Measurements from ENCODE around the gene C13orf46. TPM values are rescaled to one million over a fixed set of nuclear protein-coding genes. Genes with fewer than 3 reads are reported as not detected.
A peak's percentile ranks its signal among the peaks of the same experiment; 100 is the strongest.

C13orf46 gene
- total RNA-seq, 2 experiments from 2014 or later = 0.21 TPM; not detected in 1

GRCh38 chr13:113951246-113951999, 22.5 kb downstream of the C13orf46 start:
- H3K27ac ChIP-seq (ENCODE audit: low read depth, low read length, poor library complexity, severe bottlenecking) = no peak overlapping the region
- H3K4me3 ChIP-seq (ENCODE audit: low read depth, low read length, poor library complexity, severe bottlenecking) = no peak overlapping the region
- no peak overlapping the region for H3K4me2 ChIP-seq (ENCODE audit: low read length)
- no peaks in the 10 kb centered on the region for H3K9me3 ChIP-seq (ENCODE audit: low read length)
- no peaks in the 10 kb centered on the region for H3K36me3 ChIP-seq (ENCODE audit: insufficient read depth, low read length)
- no peaks in the 10 kb centered on the region for H3K79me2 ChIP-seq (ENCODE audit: insufficient read depth, low read depth, low read length)
- peak; percentile 39 for DNase-seq (ENCODE audit: low spot score)
- H4K20me1 ChIP-seq (ENCODE audit: insufficient read depth, low read length) = no peaks in the 10 kb centered on the region
- ChIA-PET POLR2A (no interaction called here), CTCF (ENCODE audit: unreplicated experiment) (no interaction called here)
- intact Hi-C loops (cut with micrococcal nuclease; ENCODE audit: unreplicated experiment) = loop anchor here (2.0 kb wide), 1 partner anchor 275 kb away; no protein-coding TSS in a partner anchor
- H3K9me2 ChIP-seq (ENCODE audit: insufficient read depth, low read length) = no peaks in the 10 kb centered on the region
- no TSS peak for BruUV-seq (replicated peaks)
- no peak overlapping the region for H2AFZ ChIP-seq (ENCODE audit: low read length)
- H3K4me1 ChIP-seq (ENCODE audit: insufficient read depth, low read length, poor library complexity, severe bottlenecking) = no peaks in the 10 kb centered on the region
- TF ChIP-seq, protein P1, sequence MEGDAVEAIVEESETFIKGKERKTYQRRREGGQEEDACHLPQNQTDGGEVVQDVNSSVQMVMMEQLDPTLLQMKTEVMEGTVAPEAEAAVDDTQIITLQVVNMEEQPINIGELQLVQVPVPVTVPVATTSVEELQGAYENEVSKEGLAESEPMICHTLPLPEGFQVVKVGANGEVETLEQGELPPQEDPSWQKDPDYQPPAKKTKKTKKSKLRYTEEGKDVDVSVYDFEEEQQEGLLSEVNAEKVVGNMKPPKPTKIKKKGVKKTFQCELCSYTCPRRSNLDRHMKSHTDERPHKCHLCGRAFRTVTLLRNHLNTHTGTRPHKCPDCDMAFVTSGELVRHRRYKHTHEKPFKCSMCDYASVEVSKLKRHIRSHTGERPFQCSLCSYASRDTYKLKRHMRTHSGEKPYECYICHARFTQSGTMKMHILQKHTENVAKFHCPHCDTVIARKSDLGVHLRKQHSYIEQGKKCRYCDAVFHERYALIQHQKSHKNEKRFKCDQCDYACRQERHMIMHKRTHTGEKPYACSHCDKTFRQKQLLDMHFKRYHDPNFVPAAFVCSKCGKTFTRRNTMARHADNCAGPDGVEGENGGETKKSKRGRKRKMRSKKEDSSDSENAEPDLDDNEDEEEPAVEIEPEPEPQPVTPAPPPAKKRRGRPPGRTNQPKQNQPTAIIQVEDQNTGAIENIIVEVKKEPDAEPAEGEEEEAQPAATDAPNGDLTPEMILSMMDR (conservative IDR thresholded peaks at IDR 0.05; ENCODE audit: low read length) = peak; percentile 64; the same call in 1 of the 2 replicates
- TF ChIP-seq EZH2phosphoT487 (IDR thresholded peaks at IDR 0.05; ENCODE audit: borderline replicate concordance, low read depth, low read length) = no peak

- ChIA-PET CTCF (ENCODE audit: unreplicated experiment) (no interaction called here), POLR2A (no interaction called here)
- Histone ChIP-seq H3K4me3 (ENCODE audit: low read depth, low read length, poor library complexity, severe bottlenecking) (no peak overlapping the region), H3K27ac (ENCODE audit: low read depth, low read length, poor library complexity, severe bottlenecking) (no peak overlapping the region), H3K36me3 (ENCODE audit: insufficient read depth, low read length) (no peaks in the 10 kb centered on the region), H3K9me3 (ENCODE audit: low read length) (no peaks in the 10 kb centered on the region), H3K9me2 (ENCODE audit: insufficient read depth, low read length) (no peaks in the 10 kb centered on the region), H2AFZ (ENCODE audit: low read length) (no peak overlapping the region), H4K20me1 (ENCODE audit: insufficient read depth, low read length) (no peaks in the 10 kb centered on the region), H3K79me2 (ENCODE audit: insufficient read depth, low read depth, low read length) (no peaks in the 10 kb centered on the region), H3K4me2 (ENCODE audit: low read length) (no peak overlapping the region), H3K4me1 (ENCODE audit: insufficient read depth, low read length, poor library complexity, severe bottlenecking) (no peaks in the 10 kb centered on the region)
- intact Hi-C loops (cut with micrococcal nuclease; ENCODE audit: unreplicated experiment) = loop anchor here (2.0 kb wide), 1 partner anchor 276 kb away; no protein-coding TSS in a partner anchor
- DNase-seq (ENCODE audit: low spot score) = no peak
- TF ChIP-seq EZH2phosphoT487 (IDR thresholded peaks at IDR 0.05; ENCODE audit: borderline replicate concordance, low read depth, low read length) = no peak
- TF ChIP-seq, protein P1 (conservative IDR thresholded peaks at IDR 0.05; ENCODE audit: low read length) = no peak; the same call in 1 of the 2 replicates
- no TSS peak for BruUV-seq (replicated peaks)
Measured at GRCh38 chr13:113950451-113951245, 23.2 kb downstream of the C13orf46 start.

Measured in OCI-LY7 (cell line).